ENCODE results near the gene ZSCAN12. TPM values are rescaled to one million over a fixed set of nuclear protein-coding genes. Genes with fewer than 3 reads are reported as not detected.

The ZSCAN12 gene
- total RNA-seq, 1 experiment from 2014 or later: 12.6 TPM

DNA sequence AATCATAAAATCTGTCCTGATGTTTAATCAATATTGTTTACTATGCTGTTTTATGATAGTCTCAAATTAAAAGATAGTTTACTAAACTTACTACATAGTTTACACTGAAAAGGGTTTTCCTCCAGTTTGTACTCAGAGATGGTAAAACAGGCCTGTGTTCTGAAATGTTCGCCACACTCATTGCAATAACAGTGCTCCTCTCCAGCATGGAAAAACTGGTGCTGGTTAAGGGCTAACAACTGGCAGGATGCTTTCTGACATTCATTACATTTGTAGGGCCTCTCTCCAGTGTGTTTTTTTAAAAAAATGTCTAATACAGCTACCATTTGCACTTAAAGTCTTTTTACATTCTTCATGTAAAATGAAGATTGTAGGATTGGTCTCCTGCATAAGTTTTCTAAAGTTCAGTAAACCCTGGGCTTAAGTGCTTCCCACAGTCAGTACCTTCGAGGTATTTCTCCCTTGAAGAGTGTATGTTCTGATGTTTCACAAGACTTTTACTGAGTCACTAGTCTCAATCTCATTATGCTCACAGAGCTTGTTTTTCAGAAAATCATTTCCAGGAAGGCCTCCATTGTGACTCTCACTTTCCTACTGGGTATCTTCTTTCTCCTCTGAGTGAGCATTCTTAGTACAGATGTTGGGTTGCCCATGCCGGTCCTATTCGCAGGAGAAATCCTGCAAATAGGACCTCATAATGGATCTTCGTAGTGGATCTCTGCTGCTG, 8.7 kb upstream of the ZSCAN12 start:
- Histone ChIP-seq H3K18ac (ENCODE audit: insufficient read length, low read depth, low read length) (no peak overlapping the region), H2BK5ac (ENCODE audit: insufficient read length, low read length) (no peak overlapping the region), H3K4ac (ENCODE audit: low read depth, low read length) (no peak overlapping the region), H3K14ac (ENCODE audit: insufficient read depth, low read length) (no peak overlapping the region), H3K79me2 (ENCODE audit: insufficient read depth, low read length) (no peaks in the 10 kb centered on the region), H2AK5ac (ENCODE audit: insufficient read length, low read length) (no peak overlapping the region), H2BK120ac (ENCODE audit: low read depth, low read length, poor library complexity, severe bottlenecking) (no peak overlapping the region), H3K9me3 (ENCODE audit: control insufficient read depth, low read depth, low read length) (no peaks in the 10 kb centered on the region), H4K91ac (ENCODE audit: insufficient read length, low read depth, low read length) (no peak overlapping the region), H3K4me2 (ENCODE audit: insufficient read depth, insufficient read length, low read length) (no peak overlapping the region), H2BK20ac (ENCODE audit: low read depth, low read length, poor library complexity, severe bottlenecking) (no peak overlapping the region), H3K23ac (ENCODE audit: insufficient read length, low read depth, low read length) (no peak overlapping the region), H4K5ac (ENCODE audit: insufficient read length, low read depth, low read length) (no peak overlapping the region), H3K4me1 (ENCODE audit: insufficient read depth, low read length) (no peaks in the 10 kb centered on the region), H3K27me3 (ENCODE audit: insufficient read depth, low read length) (no peaks in the 10 kb centered on the region), H2BK12ac (ENCODE audit: insufficient read length, low read depth, low read length) (no peak overlapping the region), H4K20me1 (ENCODE audit: control insufficient read depth, insufficient read depth, insufficient read length) (no peaks in the 10 kb centered on the region), H3K79me1 (ENCODE audit: insufficient read depth, low read depth, low read length, poor library complexity, severe bottlenecking) (no peaks in the 10 kb centered on the region), H3K23me2 (ENCODE audit: insufficient read length, low read depth, low read length, poor library complexity, severe bottlenecking) (no peaks in the 10 kb centered on the region), H3K27ac (ENCODE audit: insufficient read length, low read depth, low read length) (no peak overlapping the region), H2AFZ (ENCODE audit: low read length) (no peak overlapping the region), H4K8ac (replicated peaks; ENCODE audit: insufficient read length, low read depth, low read length) (no peak overlapping the region), H3K9ac (ENCODE audit: extremely low read depth, insufficient read length, low read length) (no peak overlapping the region), H3T11ph (ENCODE audit: low read length) (no peak overlapping the region), H3K56ac (ENCODE audit: insufficient read length, low read depth, low read length) (no peak overlapping the region), H2BK15ac (ENCODE audit: low read depth, low read length) (no peak overlapping the region)
- no peaks in the 10 kb centered on the region for H3K4me1 Mint-ChIP-seq
- DNase-seq: no peak
- no peaks in the 10 kb centered on the region; a peak in 2 of 5 replicates for H3K9me3 Mint-ChIP-seq
- TF ChIP-seq, protein P1, sequence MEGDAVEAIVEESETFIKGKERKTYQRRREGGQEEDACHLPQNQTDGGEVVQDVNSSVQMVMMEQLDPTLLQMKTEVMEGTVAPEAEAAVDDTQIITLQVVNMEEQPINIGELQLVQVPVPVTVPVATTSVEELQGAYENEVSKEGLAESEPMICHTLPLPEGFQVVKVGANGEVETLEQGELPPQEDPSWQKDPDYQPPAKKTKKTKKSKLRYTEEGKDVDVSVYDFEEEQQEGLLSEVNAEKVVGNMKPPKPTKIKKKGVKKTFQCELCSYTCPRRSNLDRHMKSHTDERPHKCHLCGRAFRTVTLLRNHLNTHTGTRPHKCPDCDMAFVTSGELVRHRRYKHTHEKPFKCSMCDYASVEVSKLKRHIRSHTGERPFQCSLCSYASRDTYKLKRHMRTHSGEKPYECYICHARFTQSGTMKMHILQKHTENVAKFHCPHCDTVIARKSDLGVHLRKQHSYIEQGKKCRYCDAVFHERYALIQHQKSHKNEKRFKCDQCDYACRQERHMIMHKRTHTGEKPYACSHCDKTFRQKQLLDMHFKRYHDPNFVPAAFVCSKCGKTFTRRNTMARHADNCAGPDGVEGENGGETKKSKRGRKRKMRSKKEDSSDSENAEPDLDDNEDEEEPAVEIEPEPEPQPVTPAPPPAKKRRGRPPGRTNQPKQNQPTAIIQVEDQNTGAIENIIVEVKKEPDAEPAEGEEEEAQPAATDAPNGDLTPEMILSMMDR (conservative IDR thresholded peaks at IDR 0.05): no peak
- no peak overlapping the region for H3K4me3 Mint-ChIP-seq
- no peak overlapping the region for H3K27ac Mint-ChIP-seq
- WGBS (ENCODE audit: extremely low coverage, insufficient read length, low lambda C conversion rate): no CpG with 5 or more reads among the region's 5 CpGs
- H3K36me3 Mint-ChIP-seq (ENCODE audit: insufficient read depth in 1 of 3, low read depth in 3 of 3): no peaks in the 10 kb centered on the region
- peaks cover 15% of the 10 kb centered on the region for H3K27me3 Mint-ChIP-seq (ENCODE audit: low read depth)

All from H9 (cell line).